Mesenchymal stem cell (in vitro differentiated cells and primary cell): ENCODE results near the gene ADD1.

Source experiments
- DNase-seq: peaks from one replicate; pipeline ENCODE4 v3.0.0-alpha.2; 2013
- H2AFZ ChIP-seq: one replicate; pipeline ENCODE4 v1.6.1; 2013; ENCODE audit warnings: low read depth, mild to moderate bottlenecking, control low read depth, inconsistent platforms, low read length, moderate library complexity
- H2AK5ac ChIP-seq: 2 replicates; pipeline ENCODE4 v1.6.1; 2013; ENCODE audit warnings: low read length, moderate library complexity, mild to moderate bottlenecking, inconsistent platforms; ENCODE audit not compliant: severe bottlenecking
- H2BK120ac ChIP-seq: one replicate; pipeline ENCODE4 v1.6.1; 2013; ENCODE audit warnings: low read depth, mild to moderate bottlenecking, inconsistent platforms, low read length, moderate library complexity
- H2BK12ac ChIP-seq, 2 experiments: one replicate each; pipeline ENCODE4 v1.6.1; 2013; ENCODE audit warnings: inconsistent platforms in 2 of 2, low read length in 2 of 2, mild to moderate bottlenecking in 2 of 2, moderate library complexity in 2 of 2, control low read depth in 1 of 2
- H2BK15ac ChIP-seq: one replicate; pipeline ENCODE4 v1.6.1; 2013; ENCODE audit warnings: mild to moderate bottlenecking, low read depth, inconsistent platforms; ENCODE audit not compliant: poor library complexity, severe bottlenecking
- H2BK5ac ChIP-seq: 2 replicates; pipeline ENCODE4 v1.6.1; 2013; ENCODE audit warnings: low read depth, mild to moderate bottlenecking, low read length, control low read depth, inconsistent platforms; ENCODE audit not compliant: poor library complexity, severe bottlenecking
- H3K14ac ChIP-seq, 2 experiments: one replicate each; pipeline ENCODE4 v1.6.1; 2013; ENCODE audit warnings: inconsistent platforms in 2 of 2, low read length in 2 of 2, control low read depth in 1 of 2, mild to moderate bottlenecking in 1 of 2, moderate library complexity in 1 of 2
- H3K18ac ChIP-seq, 2 experiments: one replicate each; pipeline ENCODE4 v1.6.1; 2013; ENCODE audit warnings: inconsistent platforms in 2 of 2, low read length in 2 of 2, control low read depth in 1 of 2, low read depth in 1 of 2, mild to moderate bottlenecking in 1 of 2
- H3K23ac ChIP-seq, 2 experiments: one replicate each; pipeline ENCODE4 v1.6.1; 2013; ENCODE audit warnings: inconsistent platforms in 2 of 2, low read length in 2 of 2, mild to moderate bottlenecking in 2 of 2, moderate library complexity in 2 of 2, control low read depth in 1 of 2
- H3K27ac ChIP-seq: 2 replicates; pipeline ENCODE4 v1.5.1; 2013; ENCODE audit warnings: mild to moderate bottlenecking, moderate library complexity, low read length, control low read depth, inconsistent platforms; ENCODE audit not compliant: poor library complexity, severe bottlenecking
- H3K27me3 ChIP-seq, 2 experiments: 2 replicates each; pipeline versions ENCODE4 v1.6.1 to v1.7.0; 2013; ENCODE audit warnings: low read length in 2 of 2, mild to moderate bottlenecking in 2 of 2, moderate library complexity in 2 of 2, control low read depth in 1 of 2, inconsistent platforms in 1 of 2; ENCODE audit not compliant: control insufficient read depth in 1 of 2, insufficient read depth in 1 of 2
- H3K36me3 ChIP-seq, 2 experiments: 2 replicates each; pipeline versions ENCODE4 v1.6.1 to v1.7.0; 2013; ENCODE audit warnings: low read length in 2 of 2, control low read depth in 1 of 2, inconsistent platforms in 1 of 2, low read depth in 1 of 2, mild to moderate bottlenecking in 1 of 2; ENCODE audit not compliant: insufficient read depth in 2 of 2, control insufficient read depth in 1 of 2
- H3K4ac ChIP-seq, 2 experiments: one replicate each; pipeline ENCODE4 v1.6.1; 2013; ENCODE audit warnings: inconsistent platforms in 2 of 2, low read length in 2 of 2, mild to moderate bottlenecking in 2 of 2, moderate library complexity in 2 of 2, control low read depth in 1 of 2, low read depth in 1 of 2
- H3K4me1 ChIP-seq: 2 replicates; pipeline ENCODE4 v1.6.1; 2013; ENCODE audit warnings: low read depth, low read length, control low read depth; ENCODE audit not compliant: control insufficient read depth, insufficient read depth
- H3K4me2 ChIP-seq: 2 replicates; pipeline ENCODE4 v1.6.1; 2013; ENCODE audit warnings: low read length, mild to moderate bottlenecking, inconsistent platforms; ENCODE audit not compliant: poor library complexity, severe bottlenecking
- H3K4me3 ChIP-seq, 2 experiments: 2 replicates each; pipeline versions ENCODE4 v1.5.1 to v1.7.0; 2013; ENCODE audit warnings: low read length in 2 of 2, mild to moderate bottlenecking in 2 of 2, control low read depth in 1 of 2, low read depth in 1 of 2; ENCODE audit not compliant: insufficient read depth in 1 of 2
- H3K79me1 ChIP-seq: replicated peaks from 2 replicates; pipeline ENCODE4 v1.6.1; 2013; ENCODE audit warnings: mild to moderate bottlenecking, control low read depth, low read length, inconsistent platforms; ENCODE audit not compliant: poor library complexity, severe bottlenecking
- H3K9ac ChIP-seq: 2 replicates; pipeline ENCODE4 v1.7.0; 2013; ENCODE audit warnings: mild to moderate bottlenecking, low read length, moderate library complexity
- H3K9me3 ChIP-seq: 2 replicates; pipeline ENCODE4 v1.7.0; 2013; ENCODE audit warnings: mild to moderate bottlenecking, low read length; ENCODE audit not compliant: control insufficient read depth
- H4K8ac ChIP-seq: one replicate; pipeline ENCODE4 v1.6.1; 2013; ENCODE audit warnings: inconsistent platforms, mild to moderate bottlenecking, low read length, moderate library complexity
- H4K91ac ChIP-seq: one replicate; pipeline ENCODE4 v1.6.1; 2013; ENCODE audit warnings: mild to moderate bottlenecking, low read length, inconsistent platforms
- WGBS: methylation state at CpG from one replicate; pipeline ENCODE4 v1.1.7; 2013; ENCODE audit warnings: mixed read lengths; 5-methylcytosine and 5-hydroxymethylcytosine counted together

The ADD1 gene

DNA sequence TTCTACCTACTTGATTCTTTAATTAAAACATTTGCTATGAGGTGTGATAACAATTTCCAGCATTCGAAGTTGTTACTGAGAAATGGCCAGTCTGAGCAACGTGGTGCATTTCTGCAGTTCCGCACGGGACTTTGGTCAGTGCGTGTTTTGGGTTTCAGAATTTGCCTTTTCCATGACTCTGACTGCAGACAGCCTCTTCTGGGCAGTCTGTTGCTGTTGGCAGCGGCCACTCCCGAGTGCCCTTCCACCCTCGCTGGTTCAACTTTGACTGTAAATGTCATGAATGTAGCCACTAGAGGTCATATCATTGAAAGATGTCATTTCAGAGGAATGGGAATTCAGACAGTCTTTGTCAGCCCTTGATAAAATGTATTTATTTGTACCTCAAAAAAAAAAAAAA is 65.9 kb downstream of the ADD1 start:
- no peak overlapping the region for H2AFZ ChIP-seq
- no peak overlapping the region for H2BK5ac ChIP-seq
- H3K27me3 ChIP-seq, result no peaks in the 10 kb centered on the region
- no peak overlapping the region for H4K91ac ChIP-seq
- no peak overlapping the region for H2BK15ac ChIP-seq
- H3K4me3 ChIP-seq, result no peak overlapping the region
- H2BK120ac ChIP-seq, result no peak overlapping the region
- 87% methylated on average over 7 of the region's 8 CpGs for WGBS
- H2AK5ac ChIP-seq, result no peak overlapping the region
- H3K79me1 ChIP-seq, result peaks cover 64% of the 10 kb centered on the region
- no peak overlapping the region for H3K9ac ChIP-seq
- H4K8ac ChIP-seq, result no peak overlapping the region
- H3K9me3 ChIP-seq, result no peaks in the 10 kb centered on the region
- no peak overlapping the region for H3K4ac ChIP-seq
- peaks cover 83 to 95% of the 10 kb centered on the region in 2 experiments for H3K36me3 ChIP-seq
- H3K23ac ChIP-seq, result no peak overlapping the region
- H3K4me1 ChIP-seq, result peaks cover 4% of the 10 kb centered on the region
- no peak overlapping the region for H2BK12ac ChIP-seq
- H3K18ac ChIP-seq, result no peak overlapping the region
- H3K27ac ChIP-seq, result no peak overlapping the region
- H3K14ac ChIP-seq, result no peak overlapping the region
- DNase-seq, result no peak
- no peak overlapping the region for H3K4me2 ChIP-seq

DNA sequence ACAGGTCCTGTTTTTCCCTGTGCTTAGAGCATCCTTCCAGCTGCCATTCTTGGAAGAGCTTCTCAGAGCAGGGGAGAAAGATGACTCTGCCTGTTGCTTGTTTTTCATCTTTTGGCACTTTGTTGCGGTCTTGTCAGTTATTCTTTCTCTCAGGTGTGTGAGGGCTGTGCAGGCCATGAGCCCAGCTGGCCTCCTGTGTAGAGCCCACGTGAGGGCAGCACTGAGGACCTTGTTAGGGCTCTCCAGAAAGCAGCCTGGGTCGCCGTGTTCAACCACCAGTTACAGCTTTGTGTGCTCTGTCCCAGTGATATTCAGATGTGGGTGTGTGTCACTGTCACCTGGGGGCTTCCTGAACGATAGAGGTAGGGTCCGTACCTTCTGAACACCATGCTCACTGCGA is 66.8 kb downstream of the ADD1 start:
- WGBS, result 83% methylated on average over 7 of the region's 7 CpGs
- no peak overlapping the region for H2BK120ac ChIP-seq
- H3K4ac ChIP-seq, result no peak overlapping the region
- no peak overlapping the region for H4K91ac ChIP-seq
- H3K36me3 ChIP-seq, result peaks cover 85 to 95% of the 10 kb centered on the region in 2 experiments
- no peak overlapping the region for H2AK5ac ChIP-seq
- no peak overlapping the region for H3K4me2 ChIP-seq
- H3K4me1 ChIP-seq, result peaks cover 4% of the 10 kb centered on the region
- H3K14ac ChIP-seq, result no peak overlapping the region
- H3K18ac ChIP-seq, result no peak overlapping the region
- H3K4me3 ChIP-seq, result no peak overlapping the region
- H2BK12ac ChIP-seq, result no peak overlapping the region
- H2BK5ac ChIP-seq, result no peak overlapping the region
- no peak overlapping the region for H3K27ac ChIP-seq
- H2BK15ac ChIP-seq, result no peak overlapping the region
- H3K79me1 ChIP-seq, result peaks cover 64% of the 10 kb centered on the region
- H2AFZ ChIP-seq, result no peak overlapping the region
- no peaks in the 10 kb centered on the region for H3K27me3 ChIP-seq
- DNase-seq, result no peak
- no peak overlapping the region for H4K8ac ChIP-seq
- H3K9me3 ChIP-seq, result no peaks in the 10 kb centered on the region
- no peak overlapping the region for H3K9ac ChIP-seq
- no peak overlapping the region for H3K23ac ChIP-seq

GRCh38 chr4:2911868-2912267 is 68.2 kb downstream of the ADD1 start:
- Histone ChIP-seq H3K4me2 (no peak overlapping the region), H2BK5ac (no peak overlapping the region), H3K27ac (no peak overlapping the region), H2BK12ac (no peak overlapping the region), H3K18ac (no peak overlapping the region), H2BK120ac (no peak overlapping the region), H3K23ac (no peak overlapping the region), H4K91ac (no peak overlapping the region), H2AFZ (no peak overlapping the region), H2AK5ac (no peak overlapping the region), H2BK15ac (no peak overlapping the region), H3K27me3 (no peaks in the 10 kb centered on the region), H3K4me1 (peaks cover 4% of the 10 kb centered on the region), H3K9ac (no peak overlapping the region), H3K79me1 (peaks cover 60% of the 10 kb centered on the region), H4K8ac (no peak overlapping the region), H3K4me3 (no peak overlapping the region), H3K4ac (no peak overlapping the region), H3K9me3 (no peaks in the 10 kb centered on the region), H3K36me3 (peaks cover 87 to 91% of the 10 kb centered on the region in 2 experiments), H3K14ac (no peak overlapping the region)
- DNase-seq, result no peak
- 99% methylated on average over 3 of the region's 3 CpGs for WGBS

- Histone ChIP-seq H3K27ac (no peak overlapping the region), H3K4me3 (no peak overlapping the region), H3K36me3 (peaks cover 75 to 83% of the 10 kb centered on the region in 2 experiments), H2BK5ac (no peak overlapping the region), H2AK5ac (no peak overlapping the region), H3K4me1 (peaks cover 4% of the 10 kb centered on the region), H4K8ac (no peak overlapping the region), H2BK120ac (no peak overlapping the region), H3K18ac (no peak overlapping the region), H3K79me1 (peaks cover 49% of the 10 kb centered on the region), H3K27me3 (no peaks in the 10 kb centered on the region), H2AFZ (no peak overlapping the region), H3K4me2 (no peak overlapping the region), H3K14ac (no peak overlapping the region), H3K23ac (no peak overlapping the region), H2BK15ac (no peak overlapping the region), H2BK12ac (no peak overlapping the region), H4K91ac (no peak overlapping the region), H3K4ac (no peak overlapping the region), H3K9me3 (no peaks in the 10 kb centered on the region), H3K9ac (no peak overlapping the region)
- no peak for DNase-seq
- 98% methylated on average over 6 of the region's 6 CpGs for WGBS
Observed at GRCh38 chr4:2913168-2913567, 69.5 kb downstream of the ADD1 start.
